ENCODE results near the gene GPR18. TPM values are rescaled to one million over a fixed set of nuclear protein-coding genes. Genes with fewer than 3 reads are reported as not detected.

The GPR18 gene
- total RNA-seq, 4 donors from 2014 or later, result not detected

DNA sequence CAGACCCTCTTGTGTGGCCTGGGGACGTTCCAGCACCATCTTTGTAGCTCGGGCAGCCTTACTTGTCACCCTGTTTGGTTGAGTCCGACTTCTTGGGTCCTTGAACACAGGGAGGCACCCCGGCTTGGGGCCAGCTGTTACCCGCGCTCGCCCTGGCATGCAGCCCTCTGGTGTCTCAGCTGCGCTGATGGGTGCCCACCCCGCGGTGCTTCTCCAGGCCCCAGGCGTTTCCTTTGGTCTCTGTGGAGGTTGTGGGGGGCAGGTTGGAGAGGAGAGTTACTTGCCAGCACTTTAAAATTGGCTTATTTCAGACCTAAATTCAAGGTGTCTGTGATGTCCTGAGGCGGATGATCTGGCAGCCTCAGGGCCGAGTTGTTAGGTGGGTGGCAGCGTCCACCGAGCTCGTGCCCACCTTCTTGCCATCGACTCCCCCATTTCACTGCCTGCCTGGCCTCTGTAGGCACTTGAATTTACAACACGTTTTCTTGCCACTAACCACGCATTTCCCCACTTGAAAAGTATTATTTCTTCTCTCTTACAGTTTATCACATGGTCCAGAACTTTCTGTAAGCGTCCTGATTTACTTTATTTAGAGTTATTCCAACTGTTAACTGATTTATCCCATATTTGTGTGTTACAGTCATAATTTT lies 40.6 kb downstream of the GPR18 start:
- in situ Hi-C loops (cut with MboI; ENCODE audit: low sequenced_read_pairs in 4 of 4) (no loop called here), intact Hi-C loops (cut with DNase I; ENCODE audit: low total_unique reads) (loop anchor here (5.0 kb wide), 1 partner anchor 50 kb away; no protein-coding TSS in a partner anchor)
- no peak for ATAC-seq
- Histone ChIP-seq H3K27ac (peak overlapping the region; percentile 69 to 84 (median 78)), H3K36me3 (no peaks in the 10 kb centered on the region), H3K4me3 (no peak overlapping the region), H3K27me3 (no peaks in the 10 kb centered on the region), H3K4me1 (peaks cover 57 to 60% of the 10 kb centered on the region in 2 donors), H3K9me3 (no peaks in the 10 kb centered on the region)
- TF ChIP-seq POLR2A (IDR thresholded peaks at IDR 0.05), result no peak
- TF ChIP-seq, protein P1, sequence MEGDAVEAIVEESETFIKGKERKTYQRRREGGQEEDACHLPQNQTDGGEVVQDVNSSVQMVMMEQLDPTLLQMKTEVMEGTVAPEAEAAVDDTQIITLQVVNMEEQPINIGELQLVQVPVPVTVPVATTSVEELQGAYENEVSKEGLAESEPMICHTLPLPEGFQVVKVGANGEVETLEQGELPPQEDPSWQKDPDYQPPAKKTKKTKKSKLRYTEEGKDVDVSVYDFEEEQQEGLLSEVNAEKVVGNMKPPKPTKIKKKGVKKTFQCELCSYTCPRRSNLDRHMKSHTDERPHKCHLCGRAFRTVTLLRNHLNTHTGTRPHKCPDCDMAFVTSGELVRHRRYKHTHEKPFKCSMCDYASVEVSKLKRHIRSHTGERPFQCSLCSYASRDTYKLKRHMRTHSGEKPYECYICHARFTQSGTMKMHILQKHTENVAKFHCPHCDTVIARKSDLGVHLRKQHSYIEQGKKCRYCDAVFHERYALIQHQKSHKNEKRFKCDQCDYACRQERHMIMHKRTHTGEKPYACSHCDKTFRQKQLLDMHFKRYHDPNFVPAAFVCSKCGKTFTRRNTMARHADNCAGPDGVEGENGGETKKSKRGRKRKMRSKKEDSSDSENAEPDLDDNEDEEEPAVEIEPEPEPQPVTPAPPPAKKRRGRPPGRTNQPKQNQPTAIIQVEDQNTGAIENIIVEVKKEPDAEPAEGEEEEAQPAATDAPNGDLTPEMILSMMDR (IDR thresholded peaks at IDR 0.05 in 4 of 5, conservative IDR thresholded peaks at IDR 0.05 in 1 of 5), result no peak
- DNase-seq, result no peak

DNA sequence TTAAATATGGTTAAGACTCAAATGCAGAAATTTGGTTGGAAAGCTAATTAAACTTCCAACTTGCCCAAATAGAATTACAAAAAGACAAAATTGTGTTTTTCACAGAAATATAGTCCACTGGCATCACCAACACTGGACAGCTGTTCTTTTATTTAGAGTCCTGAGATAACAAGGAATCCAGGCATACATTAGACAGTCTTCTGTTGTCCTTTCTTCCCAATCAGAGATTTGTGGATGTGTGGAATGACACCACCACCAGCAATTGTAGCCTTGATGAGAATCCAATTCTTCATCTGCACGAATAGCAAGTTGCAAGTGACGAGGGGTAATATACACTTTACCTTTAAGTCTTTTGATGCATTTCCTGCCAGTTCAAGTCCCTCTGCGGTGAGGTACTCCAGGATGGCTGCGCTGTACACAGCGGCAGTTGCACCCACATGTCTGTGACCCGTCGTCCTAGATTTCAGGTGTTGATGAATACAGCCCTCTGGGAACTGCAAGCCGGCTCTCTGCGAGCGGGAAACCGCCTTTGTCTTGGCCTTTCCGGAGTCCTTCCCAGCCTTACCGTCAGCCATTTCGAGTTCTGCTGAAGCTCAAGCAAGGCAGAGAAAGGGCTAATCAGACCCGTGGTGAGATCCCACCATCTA lies 42.9 kb downstream of the GPR18 start:
- TF ChIP-seq, protein P1 (IDR thresholded peaks at IDR 0.05 in 4 of 5, conservative IDR thresholded peaks at IDR 0.05 in 1 of 5), result no peak
- no peak for TF ChIP-seq POLR2A (IDR thresholded peaks at IDR 0.05)
- H3K4me3 ChIP-seq, result no peak overlapping the region
- intact Hi-C loops (cut with DNase I; ENCODE audit: low total_unique reads), result loop anchor here (5.0 kb wide), 1 partner anchor 52 kb away; no protein-coding TSS in a partner anchor
- no peak for DNase-seq
- peak overlapping the region in 3 of 4 donors; percentile 26 to 84 (median 57) for H3K27ac ChIP-seq
- H3K27me3 ChIP-seq, result no peaks in the 10 kb centered on the region
- H3K36me3 ChIP-seq, result no peaks in the 10 kb centered on the region
- in situ Hi-C loops (cut with MboI; ENCODE audit: low sequenced_read_pairs in 4 of 4), result no loop called here
- ATAC-seq, result no peak
- H3K9me3 ChIP-seq, result no peaks in the 10 kb centered on the region
- peaks cover 36 to 40% of the 10 kb centered on the region in 2 donors for H3K4me1 ChIP-seq

DNA sequence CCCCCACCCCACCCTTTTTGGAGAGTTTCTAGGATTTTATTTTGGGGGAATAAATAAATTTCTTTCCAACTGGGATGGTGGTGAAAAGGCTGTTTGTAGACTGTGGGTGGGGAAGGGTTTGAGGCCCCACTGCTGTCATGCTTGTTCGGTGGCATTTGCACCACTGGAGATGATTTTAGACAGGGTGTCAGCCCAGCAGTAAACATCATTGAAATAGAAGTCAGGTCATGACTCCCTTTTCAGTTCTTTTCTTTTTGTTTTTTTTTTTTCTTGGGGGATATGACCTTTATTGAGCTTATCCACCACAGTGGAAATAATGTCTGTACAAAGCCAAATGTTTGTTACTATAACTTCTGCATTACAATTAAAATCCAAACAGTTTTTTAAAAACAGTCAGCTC lies 43.4 kb downstream of the GPR18 start:
- no peak overlapping the region for H3K4me3 ChIP-seq
- peaks cover 30 to 35% of the 10 kb centered on the region in 2 donors for H3K4me1 ChIP-seq
- no peaks in the 10 kb centered on the region for H3K9me3 ChIP-seq
- no peaks in the 10 kb centered on the region for H3K36me3 ChIP-seq
- in situ Hi-C loops (cut with MboI; ENCODE audit: low sequenced_read_pairs in 4 of 4), result no loop called here
- no peak for ATAC-seq
- H3K27ac ChIP-seq, result peak overlapping the region in 1 of 4 donors; percentile 84
- TF ChIP-seq POLR2A (IDR thresholded peaks at IDR 0.05), result no peak
- TF ChIP-seq, protein P1 (IDR thresholded peaks at IDR 0.05 in 4 of 5, conservative IDR thresholded peaks at IDR 0.05 in 1 of 5), result no peak
- H3K27me3 ChIP-seq, result no peaks in the 10 kb centered on the region
- intact Hi-C loops (cut with DNase I; ENCODE audit: low total_unique reads), result loop anchor here (5.0 kb wide), 1 partner anchor 53 kb away; no protein-coding TSS in a partner anchor
- no peak for DNase-seq

DNA sequence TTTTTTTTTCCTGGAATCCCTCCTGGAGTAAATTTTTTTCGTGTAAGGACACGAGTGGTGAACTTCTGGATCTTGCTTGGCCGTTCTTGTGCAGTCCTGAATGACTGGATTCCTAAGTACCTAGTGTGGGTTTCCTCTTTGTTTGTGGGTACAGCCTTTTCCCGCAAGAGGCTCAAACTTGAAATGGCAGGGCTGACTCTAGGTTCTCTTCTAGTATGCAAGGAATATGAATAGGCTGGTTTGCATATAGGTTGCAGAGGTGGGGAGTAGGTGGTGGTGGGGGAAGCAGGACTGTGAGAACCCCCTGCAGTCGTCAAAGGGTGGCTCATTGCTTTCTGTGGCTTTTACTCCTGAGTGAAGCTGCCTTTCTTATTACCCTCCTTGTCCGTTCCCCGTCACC lies 43.9 kb downstream of the GPR18 start:
- TF ChIP-seq, protein P1 (IDR thresholded peaks at IDR 0.05 in 4 of 5, conservative IDR thresholded peaks at IDR 0.05 in 1 of 5), result no peak
- no peak for TF ChIP-seq POLR2A (IDR thresholded peaks at IDR 0.05)
- intact Hi-C loops (cut with DNase I; ENCODE audit: low total_unique reads), result no loop called here
- H3K36me3 ChIP-seq, result no peaks in the 10 kb centered on the region
- H3K4me3 ChIP-seq, result no peak overlapping the region
- no peak for ATAC-seq
- peaks cover 25 to 31% of the 10 kb centered on the region in 2 donors for H3K4me1 ChIP-seq
- H3K27me3 ChIP-seq, result no peaks in the 10 kb centered on the region
- no peak for DNase-seq
- in situ Hi-C loops (cut with MboI; ENCODE audit: low sequenced_read_pairs in 4 of 4), result no loop called here
- H3K9me3 ChIP-seq, result no peaks in the 10 kb centered on the region
- peak overlapping the region in 1 of 4 donors; percentile 84 for H3K27ac ChIP-seq

Data from gastrocnemius medialis (tissue), 4 donors.